ENCODE data around the gene KRTAP10-4. TPM values are rescaled to one million over a fixed set of nuclear protein-coding genes. Genes with fewer than 3 reads are reported as not detected.
"Not testable (repeated sequence)": the region's sequence is repeated elsewhere in the genome, so short reads cannot be mapped to it uniquely, and the experiment has no call there.

KRTAP10-4 gene
- total and polyA plus RNA-seq, 2 experiments from 2014 or later: not detected

DNA sequence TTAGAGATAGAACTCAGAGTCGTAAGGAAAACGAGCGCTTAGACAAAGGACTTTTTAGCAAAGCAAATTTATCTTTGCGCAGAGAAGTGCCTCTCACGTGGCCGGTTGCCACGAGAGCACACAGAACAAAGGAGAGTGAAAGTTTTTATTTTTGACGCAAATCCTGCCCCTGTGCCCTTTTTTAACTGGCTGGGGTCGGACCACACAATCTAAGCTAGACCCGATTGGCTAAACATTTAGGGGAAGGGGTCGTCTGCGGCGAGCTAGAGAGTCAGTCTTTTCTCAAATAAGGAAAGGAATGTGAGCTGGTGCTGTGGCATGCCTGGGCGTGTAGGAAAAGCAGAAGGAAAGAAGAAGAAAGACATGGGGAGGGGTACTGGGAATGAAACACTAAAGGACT lies 24.6 kb upstream of the KRTAP10-4 start:
- WGBS (ENCODE audit: low lambda C conversion rate, missing lambda C conversion rate): 44% methylated on average over 14 of the region's 14 CpGs
- TF ChIP-seq, protein P1, sequence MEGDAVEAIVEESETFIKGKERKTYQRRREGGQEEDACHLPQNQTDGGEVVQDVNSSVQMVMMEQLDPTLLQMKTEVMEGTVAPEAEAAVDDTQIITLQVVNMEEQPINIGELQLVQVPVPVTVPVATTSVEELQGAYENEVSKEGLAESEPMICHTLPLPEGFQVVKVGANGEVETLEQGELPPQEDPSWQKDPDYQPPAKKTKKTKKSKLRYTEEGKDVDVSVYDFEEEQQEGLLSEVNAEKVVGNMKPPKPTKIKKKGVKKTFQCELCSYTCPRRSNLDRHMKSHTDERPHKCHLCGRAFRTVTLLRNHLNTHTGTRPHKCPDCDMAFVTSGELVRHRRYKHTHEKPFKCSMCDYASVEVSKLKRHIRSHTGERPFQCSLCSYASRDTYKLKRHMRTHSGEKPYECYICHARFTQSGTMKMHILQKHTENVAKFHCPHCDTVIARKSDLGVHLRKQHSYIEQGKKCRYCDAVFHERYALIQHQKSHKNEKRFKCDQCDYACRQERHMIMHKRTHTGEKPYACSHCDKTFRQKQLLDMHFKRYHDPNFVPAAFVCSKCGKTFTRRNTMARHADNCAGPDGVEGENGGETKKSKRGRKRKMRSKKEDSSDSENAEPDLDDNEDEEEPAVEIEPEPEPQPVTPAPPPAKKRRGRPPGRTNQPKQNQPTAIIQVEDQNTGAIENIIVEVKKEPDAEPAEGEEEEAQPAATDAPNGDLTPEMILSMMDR (IDR thresholded peaks at IDR 0.05; ENCODE audit: poor library complexity): no peak
- TF ChIP-seq EZH2 (IDR thresholded peaks at IDR 0.05; ENCODE audit: borderline replicate concordance) (no peak), EZH2phosphoT487 (IDR thresholded peaks at IDR 0.05; ENCODE audit: low read depth, severe bottlenecking, unreplicated experiment) (no peak)
- H3K4me1 ChIP-seq (ENCODE audit: insufficient read depth): no peaks in the 10 kb centered on the region
- no peaks in the 10 kb centered on the region for H3K36me3 ChIP-seq (replicated peaks; ENCODE audit: insufficient read depth, low read depth)
- DNase-seq (ENCODE audit: low spot score): no peak
- peaks cover 7% of the 10 kb centered on the region for H3K9me3 ChIP-seq (ENCODE audit: low read depth)
- no peaks in the 10 kb centered on the region for H4K20me1 ChIP-seq (ENCODE audit: insufficient read depth, poor library complexity, severe bottlenecking)
- no peak overlapping the region for H3K4me3 ChIP-seq
- no peaks in the 10 kb centered on the region for H3K27me3 ChIP-seq
- peak overlapping the region; percentile 33 for H2AFZ ChIP-seq
- no peak overlapping the region for H3K4me2 ChIP-seq
- H3K9me2 ChIP-seq (replicated peaks; ENCODE audit: insufficient read depth): no peaks in the 10 kb centered on the region
- H3K79me2 ChIP-seq: no peaks in the 10 kb centered on the region
- peak overlapping the region; percentile 45 for H3K27ac ChIP-seq

- TF ChIP-seq EZH2 (IDR thresholded peaks at IDR 0.05; ENCODE audit: borderline replicate concordance) (no peak), EZH2phosphoT487 (IDR thresholded peaks at IDR 0.05; ENCODE audit: low read depth, severe bottlenecking, unreplicated experiment) (no peak)
- TF ChIP-seq, protein P1 (IDR thresholded peaks at IDR 0.05; ENCODE audit: poor library complexity): no peak
- Histone ChIP-seq H3K4me2 (no peak overlapping the region), H4K20me1 (ENCODE audit: insufficient read depth, poor library complexity, severe bottlenecking) (no peaks in the 10 kb centered on the region), H3K27ac (peak overlapping the region; percentile 45), H3K9me2 (replicated peaks; ENCODE audit: insufficient read depth) (no peaks in the 10 kb centered on the region), H3K4me1 (ENCODE audit: insufficient read depth) (no peaks in the 10 kb centered on the region), H3K27me3 (no peaks in the 10 kb centered on the region), H3K36me3 (replicated peaks; ENCODE audit: insufficient read depth, low read depth) (no peaks in the 10 kb centered on the region), H3K79me2 (no peaks in the 10 kb centered on the region), H3K4me3 (no peak overlapping the region), H3K9me3 (ENCODE audit: low read depth) (peaks cover 7% of the 10 kb centered on the region), H2AFZ (no peak overlapping the region)
- 82% methylated on average over 24 of the region's 25 CpGs for WGBS (ENCODE audit: low lambda C conversion rate, missing lambda C conversion rate)
- no peak for DNase-seq (ENCODE audit: low spot score)
Measured at GRCh38 chr21:44549525-44550211, 23.9 kb upstream of the KRTAP10-4 start.

DNA sequence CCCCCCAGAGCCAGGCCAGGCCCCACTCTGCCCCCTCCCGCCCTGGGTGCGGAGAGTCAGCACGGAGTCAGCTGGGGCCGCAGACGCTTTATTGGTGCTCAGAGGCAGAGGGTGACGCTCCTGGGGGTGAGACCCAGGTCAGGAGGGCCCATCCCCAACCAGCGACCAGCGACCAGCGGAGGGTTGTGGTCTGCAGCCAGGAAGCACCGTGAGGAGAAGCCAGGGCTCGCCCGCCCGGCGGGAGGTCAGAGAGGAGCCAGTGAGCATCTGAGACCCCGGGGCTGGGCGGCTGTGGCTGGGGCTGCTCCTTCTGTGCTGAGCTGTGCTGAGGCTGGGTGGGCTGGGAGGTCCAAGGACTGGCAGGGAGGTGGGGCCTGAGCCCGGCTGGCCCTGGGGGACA lies 23.2 kb upstream of the KRTAP10-4 start:
- not testable (repeated sequence) for H3K4me3 ChIP-seq; H3K27ac ChIP-seq; H3K27me3 ChIP-seq; H3K79me2 ChIP-seq; H3K9me3 ChIP-seq (ENCODE audit: low read depth); H3K4me2 ChIP-seq; H3K36me3 ChIP-seq (replicated peaks; ENCODE audit: insufficient read depth, low read depth); H2AFZ ChIP-seq; H4K20me1 ChIP-seq (ENCODE audit: insufficient read depth, poor library complexity, severe bottlenecking); DNase-seq (ENCODE audit: low spot score); H3K4me1 ChIP-seq (ENCODE audit: insufficient read depth); H3K9me2 ChIP-seq (replicated peaks; ENCODE audit: insufficient read depth)
- 90% methylated on average over 17 of the region's 17 CpGs for WGBS (ENCODE audit: low lambda C conversion rate, missing lambda C conversion rate)

- 82% methylated on average over 10 of the region's 10 CpGs for WGBS (ENCODE audit: low lambda C conversion rate, missing lambda C conversion rate)
- no peaks in the 10 kb centered on the region for H3K4me1 ChIP-seq (ENCODE audit: insufficient read depth)
- H3K4me3 ChIP-seq: no peak overlapping the region
- DNase-seq (ENCODE audit: low spot score): no peak
- no peaks in the 10 kb centered on the region for H3K27me3 ChIP-seq
- no peak overlapping the region for H3K4me2 ChIP-seq
- H3K9me2 ChIP-seq (replicated peaks; ENCODE audit: insufficient read depth): no peaks in the 10 kb centered on the region
- no peak overlapping the region for H2AFZ ChIP-seq
- no peaks in the 10 kb centered on the region for H3K79me2 ChIP-seq
- H4K20me1 ChIP-seq (ENCODE audit: insufficient read depth, poor library complexity, severe bottlenecking): no peaks in the 10 kb centered on the region
- TF ChIP-seq, protein P1 (IDR thresholded peaks at IDR 0.05; ENCODE audit: poor library complexity): no peak
- TF ChIP-seq EZH2 (IDR thresholded peaks at IDR 0.05; ENCODE audit: borderline replicate concordance) (no peak), EZH2phosphoT487 (IDR thresholded peaks at IDR 0.05; ENCODE audit: low read depth, severe bottlenecking, unreplicated experiment) (no peak)
- peaks cover under 1% of the 10 kb centered on the region for H3K9me3 ChIP-seq (ENCODE audit: low read depth)
- H3K27ac ChIP-seq: no peak overlapping the region
- no peaks in the 10 kb centered on the region for H3K36me3 ChIP-seq (replicated peaks; ENCODE audit: insufficient read depth, low read depth)
Measured at GRCh38 chr21:44550807-44551206, 22.7 kb upstream of the KRTAP10-4 start.
